Glomerular visceral epithelial cell (primary cell): ENCODE data around the gene ADAM11.
"Not testable (repeated sequence)": the region's sequence is repeated elsewhere in the genome, so short reads cannot be mapped to it uniquely, and the experiment has no call there.

Experiments
- DNase-seq: peaks from one replicate; pipeline ENCODE4 v3.0.0-alpha.2; 2016; ENCODE audit errors: extremely low spot score

The ADAM11 gene

DNA sequence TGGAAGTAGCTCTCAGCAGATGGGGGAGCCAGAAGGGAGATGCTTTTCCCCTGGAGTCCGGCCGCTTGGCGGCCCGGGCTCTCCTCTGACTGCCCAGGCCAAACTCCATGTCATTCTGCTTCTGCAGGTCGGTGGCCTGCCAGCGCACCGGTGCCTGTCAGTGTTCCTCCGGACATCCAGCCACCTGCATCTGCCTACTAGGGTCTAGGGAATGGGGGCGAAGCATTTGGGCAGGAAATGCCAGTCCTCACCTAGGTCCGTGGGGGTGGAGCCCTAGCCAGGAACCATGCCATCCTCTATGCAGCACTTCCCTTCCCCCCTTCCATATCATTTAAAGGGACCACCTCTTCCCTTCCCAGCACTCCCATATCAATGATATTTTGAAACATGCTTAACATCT is 37.1 kb downstream of the ADAM11 start:
- no peak for DNase-seq

DNA sequence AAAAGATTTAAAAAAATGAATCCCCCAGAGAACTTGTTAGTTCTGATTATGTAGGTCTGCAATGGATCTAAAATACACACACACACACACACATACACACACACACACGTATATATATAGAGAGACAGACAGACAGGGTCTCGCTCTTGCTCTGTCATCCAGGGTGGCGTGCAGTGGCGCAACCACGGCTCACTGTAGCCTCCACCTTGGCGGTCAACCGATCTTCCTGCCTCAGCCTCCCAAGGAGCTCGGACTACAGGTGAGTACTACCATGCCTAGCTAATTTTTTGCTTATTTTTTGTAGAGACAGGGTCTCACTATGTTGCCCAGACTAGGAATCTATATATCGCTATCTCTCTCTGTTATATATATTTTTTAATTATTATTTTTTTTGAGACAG is 37.9 kb downstream of the ADAM11 start:
- no peak for DNase-seq

DNA sequence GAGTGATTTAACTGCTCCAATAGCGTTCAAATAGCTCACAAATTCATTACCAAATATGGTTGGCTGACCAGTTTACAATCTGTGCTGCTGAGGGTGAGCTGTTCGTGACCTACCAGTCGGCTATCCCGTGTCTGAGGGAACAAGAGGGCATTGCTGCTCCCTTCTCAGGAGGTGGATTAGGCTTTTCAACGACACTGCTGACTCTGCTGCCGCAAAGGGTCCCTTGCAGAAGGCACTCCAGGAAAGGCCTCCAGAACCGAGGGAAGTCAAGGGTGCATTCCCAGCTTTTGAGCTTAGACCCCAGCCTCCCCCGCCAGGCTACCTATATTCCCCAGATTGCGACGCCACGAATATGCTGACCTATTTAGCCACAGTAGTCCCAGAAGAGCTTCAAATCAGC is 39.0 kb downstream of the ADAM11 start:
- no peak for DNase-seq

DNA sequence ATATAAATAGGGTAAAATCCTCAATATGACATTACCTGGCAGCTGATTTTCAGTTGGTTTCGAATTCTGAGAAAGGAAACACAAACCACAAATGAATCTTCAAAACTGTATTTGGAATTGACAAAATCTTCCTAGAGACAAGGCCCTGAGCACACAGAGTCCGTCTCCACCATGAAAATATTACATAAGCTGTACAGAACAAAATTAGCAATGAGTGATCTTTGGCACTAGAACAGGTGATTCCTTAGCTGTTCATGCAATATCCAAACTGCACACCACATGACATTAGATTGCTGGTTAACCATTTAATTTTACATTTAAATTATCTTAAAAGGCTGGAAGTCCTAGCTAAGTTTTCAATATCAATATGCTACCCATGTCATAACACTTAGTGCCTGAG is 39.6 kb downstream of the ADAM11 start:
- DNase-seq: no peak

DNA sequence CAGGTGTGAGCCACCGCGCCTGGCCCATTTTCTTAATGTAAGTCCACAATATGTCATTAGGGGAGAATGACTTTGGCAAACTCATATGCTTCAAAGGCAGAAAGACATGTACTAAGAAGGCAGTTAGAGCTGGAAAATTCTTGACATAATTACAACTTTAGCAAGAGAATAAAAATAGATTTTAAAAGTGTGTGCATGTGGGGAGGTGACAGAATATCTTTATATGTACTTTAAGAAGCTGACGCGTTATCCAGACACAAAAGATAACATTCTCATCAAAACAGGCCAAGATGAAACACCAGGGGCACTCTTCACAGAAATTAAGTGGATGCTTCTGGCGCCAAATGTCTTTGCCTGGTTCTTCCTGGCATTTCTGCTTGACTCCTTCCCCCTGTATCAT is 43.1 kb downstream of the ADAM11 start:
- DNase-seq: no peak

DNA sequence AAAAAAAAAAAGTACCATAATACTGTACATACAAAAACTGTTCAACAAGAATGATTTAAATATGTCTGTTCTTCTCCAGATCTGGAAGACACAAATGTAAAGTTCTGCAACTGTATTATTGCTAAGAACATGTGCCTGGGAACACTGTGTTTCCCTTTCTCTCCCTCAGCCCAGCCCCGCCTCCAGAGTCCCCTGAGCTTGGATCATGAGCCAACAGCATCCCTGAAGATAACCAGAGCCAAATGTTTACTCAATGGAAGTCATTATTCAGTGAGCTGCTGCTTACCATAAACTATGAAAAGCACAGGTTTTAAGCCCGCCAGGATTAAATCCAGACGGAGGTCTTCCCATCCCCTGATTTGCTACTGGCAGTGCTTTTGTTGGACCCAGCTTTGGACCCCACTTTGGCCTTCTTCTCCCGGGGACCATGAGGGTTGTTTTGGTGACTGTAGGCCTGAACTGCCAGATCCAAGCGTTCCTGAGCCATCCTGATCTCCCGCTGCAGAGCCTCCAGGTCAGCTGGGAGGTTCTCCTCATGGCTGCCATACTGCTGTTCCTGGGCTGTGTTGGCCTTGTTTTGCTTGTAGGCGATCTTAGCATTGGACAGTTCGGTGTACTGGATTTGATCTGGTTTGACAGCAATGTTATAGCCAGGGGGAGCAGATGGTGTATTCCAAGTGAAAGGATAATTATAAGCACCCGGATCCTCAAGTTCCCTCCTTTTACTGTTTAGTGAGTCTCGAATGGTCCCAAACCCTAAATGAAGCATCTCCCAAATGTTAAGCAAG is 45.7 kb downstream of the ADAM11 start:
- no peak for DNase-seq

DNA sequence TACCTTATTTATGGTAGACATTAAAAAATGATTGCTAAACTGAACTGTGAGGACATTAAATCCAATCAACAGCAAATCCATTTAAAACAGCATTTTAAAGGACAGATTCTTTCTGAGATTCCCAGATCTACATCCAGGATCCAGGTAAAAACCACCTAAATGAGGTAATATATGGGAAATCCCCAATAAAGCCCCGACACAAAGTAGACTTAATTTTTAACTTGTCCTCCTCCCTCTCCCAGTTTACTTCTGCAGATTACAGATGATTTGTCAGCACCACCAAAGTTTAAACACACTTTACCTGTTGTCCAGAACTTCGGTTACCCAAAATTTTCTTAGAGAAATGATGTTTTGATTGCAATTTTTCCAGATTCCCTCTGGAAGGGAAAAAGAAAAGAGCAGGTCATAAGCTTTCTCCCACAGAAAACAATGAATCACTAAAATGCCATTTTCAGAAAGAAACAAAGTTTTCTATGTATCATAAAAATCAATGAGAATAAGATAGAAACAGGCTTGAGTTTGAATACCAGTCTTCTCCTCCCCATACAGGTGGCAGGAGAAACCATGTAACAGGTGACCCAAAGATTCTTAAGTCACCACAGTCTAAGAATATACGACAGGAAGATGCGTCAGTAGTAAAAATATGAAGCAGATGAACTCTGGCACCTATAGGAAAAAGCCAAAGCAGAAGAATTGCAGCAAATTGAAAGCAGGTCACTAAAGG is 48.5 kb downstream of the ADAM11 start:
- no peak for DNase-seq

DNA sequence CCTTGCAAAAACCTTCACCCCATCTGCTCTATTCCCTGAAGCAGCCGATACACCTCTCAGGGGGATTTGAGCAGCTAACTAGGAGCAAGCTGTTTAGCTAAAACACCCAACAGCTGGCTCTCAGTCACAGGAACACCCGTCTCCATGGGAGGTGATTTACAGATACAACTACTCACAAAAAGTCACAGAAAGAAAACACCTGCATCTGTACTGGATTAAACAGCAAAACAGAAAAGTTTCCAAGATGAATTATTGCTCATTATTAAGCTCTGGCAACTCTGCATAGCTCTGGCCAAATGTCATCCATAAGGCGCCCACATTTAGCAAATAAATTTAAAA is 49.0 kb downstream of the ADAM11 start:
- DNase-seq: no peak

DNA sequence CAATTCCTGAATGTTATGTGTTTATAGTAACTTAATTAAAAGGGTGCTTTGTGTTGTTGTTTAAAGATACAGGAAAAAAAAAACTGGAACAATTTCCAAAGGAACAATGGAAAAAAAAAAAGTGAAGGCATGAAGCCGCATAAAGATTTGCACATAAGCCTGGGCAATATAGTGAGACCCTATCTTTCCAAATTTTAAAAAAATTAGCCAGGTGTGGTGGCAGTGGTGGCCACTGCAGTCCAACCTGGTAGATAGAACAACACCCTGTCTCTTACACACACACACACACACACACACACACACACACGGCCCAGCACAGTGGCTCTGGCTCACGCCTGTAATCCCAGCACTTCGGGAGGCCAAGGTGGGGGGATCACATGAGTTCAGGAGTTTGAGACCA is 49.4 kb downstream of the ADAM11 start:
- DNase-seq: no peak

DNA sequence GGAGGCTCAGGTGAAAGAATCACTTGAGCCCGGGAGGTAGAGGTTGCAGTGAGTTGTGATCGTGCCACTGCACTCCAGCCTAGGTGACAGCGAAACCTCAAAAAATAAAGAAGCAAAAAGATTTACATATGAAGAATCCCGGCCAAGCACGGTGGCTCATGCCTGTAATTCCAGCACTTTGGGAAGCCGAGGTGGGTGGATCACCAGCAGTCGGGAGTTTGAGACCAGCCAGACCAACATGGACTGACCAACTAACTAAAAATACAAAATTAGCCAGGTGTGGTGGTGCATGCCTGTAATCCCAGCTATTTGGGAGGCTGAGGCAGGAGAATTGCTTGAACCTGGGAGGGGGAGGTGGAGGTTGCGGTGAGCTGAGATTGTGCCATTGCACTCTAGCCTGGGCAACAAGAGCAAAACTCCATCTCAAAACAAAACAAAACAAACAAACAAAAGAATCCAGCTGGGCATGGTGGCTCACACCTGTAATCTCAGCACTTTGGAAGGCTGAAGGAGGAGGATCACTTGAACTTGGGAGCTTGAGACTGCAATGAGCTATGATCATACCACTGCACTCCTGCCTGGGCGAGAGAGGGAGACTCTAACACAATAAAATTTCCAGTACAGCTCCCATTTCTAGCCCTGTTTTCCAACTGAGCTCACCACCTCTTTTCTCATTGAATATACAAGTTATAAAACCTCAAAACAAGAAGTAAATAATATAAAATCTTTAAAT is 50.0 kb downstream of the ADAM11 start:
- DNase-seq: not testable (repeated sequence)

DNA sequence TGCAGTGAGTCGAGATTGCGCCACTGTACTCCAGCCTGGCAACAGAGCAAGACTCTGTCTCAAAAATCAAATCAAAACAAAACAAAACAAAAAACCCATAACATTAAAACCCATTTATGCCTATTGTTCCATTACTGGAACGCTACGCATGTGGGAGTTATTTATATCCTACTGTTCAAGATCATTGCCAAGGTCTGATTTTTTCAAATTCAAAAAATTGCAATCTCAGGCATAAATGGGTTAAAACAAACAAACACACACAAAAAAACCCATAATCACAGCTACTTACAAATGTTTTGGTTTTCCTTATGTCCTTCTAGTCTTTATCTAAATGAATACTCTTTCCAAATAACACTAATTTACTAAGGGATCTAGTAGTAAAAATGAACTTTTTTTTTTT is 53.5 kb downstream of the ADAM11 start:
- no peak for DNase-seq

DNA sequence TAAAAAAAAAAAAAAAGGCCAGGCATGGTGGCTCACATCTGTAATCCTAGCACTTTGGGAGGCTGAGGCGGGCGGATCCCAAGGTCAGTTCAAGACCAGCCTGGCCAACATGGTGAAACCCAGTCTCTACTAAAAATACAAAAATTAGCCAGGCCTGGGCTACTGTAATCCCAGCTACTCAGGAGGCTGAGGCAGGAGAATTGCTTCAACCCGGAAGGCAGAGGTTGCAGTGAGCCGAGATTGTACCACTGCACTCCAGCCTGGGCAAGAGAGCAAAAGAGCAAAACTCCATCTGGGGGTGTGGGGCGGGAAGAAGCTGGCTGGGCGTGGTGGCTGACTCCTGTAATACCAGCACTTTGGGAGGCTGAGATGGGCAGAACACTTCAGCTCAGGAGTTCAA is 59.7 kb downstream of the ADAM11 start:
- not testable (repeated sequence) for DNase-seq

DNA sequence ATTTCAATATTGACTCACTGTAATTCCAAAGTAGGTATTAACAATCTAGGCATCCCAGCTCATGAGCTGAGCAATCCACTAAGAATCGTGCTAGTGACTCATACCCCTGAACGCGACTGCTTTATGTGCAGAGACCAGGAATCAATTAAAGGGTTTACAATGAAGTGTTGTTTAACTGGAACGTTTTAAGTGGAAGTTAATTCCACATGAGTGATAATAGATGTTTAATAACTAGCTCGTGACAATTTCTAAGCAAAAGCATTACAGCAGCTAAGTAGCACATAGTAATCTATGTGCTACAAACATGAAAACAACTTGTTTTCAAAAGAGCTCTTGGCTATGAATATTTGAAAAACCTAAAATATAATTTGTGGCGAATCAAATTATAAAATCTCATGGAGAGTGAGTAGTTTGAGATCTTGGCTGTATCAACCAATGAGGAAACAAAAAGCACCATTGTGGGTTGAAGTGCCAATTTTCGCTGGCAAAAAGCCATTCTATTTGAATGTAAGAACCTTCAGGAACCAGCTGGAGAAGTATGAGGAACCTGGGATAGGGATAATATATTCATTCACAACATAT is 61.9 kb downstream of the ADAM11 start:
- DNase-seq: peak; percentile 78

DNA sequence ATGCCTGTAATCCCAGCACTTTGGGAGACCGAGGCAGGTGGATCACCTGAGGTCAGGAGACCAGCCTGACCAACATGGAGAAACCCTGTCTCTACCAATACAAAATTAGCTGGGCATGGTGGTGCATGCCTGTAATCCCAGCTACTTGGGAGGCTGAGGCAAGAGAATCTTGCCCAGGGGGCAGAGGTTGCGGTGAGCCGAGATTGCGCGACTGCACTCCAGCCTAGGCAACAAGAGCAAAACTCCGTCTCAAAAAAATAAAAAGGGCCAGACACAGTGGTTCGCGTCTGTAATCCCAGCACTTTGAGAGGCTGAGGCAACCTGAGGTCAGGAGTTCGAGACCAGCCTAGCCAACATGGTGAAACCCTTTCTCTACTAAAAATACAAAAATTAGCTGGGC is 66.4 kb downstream of the ADAM11 start:
- DNase-seq: not testable (repeated sequence)

DNA sequence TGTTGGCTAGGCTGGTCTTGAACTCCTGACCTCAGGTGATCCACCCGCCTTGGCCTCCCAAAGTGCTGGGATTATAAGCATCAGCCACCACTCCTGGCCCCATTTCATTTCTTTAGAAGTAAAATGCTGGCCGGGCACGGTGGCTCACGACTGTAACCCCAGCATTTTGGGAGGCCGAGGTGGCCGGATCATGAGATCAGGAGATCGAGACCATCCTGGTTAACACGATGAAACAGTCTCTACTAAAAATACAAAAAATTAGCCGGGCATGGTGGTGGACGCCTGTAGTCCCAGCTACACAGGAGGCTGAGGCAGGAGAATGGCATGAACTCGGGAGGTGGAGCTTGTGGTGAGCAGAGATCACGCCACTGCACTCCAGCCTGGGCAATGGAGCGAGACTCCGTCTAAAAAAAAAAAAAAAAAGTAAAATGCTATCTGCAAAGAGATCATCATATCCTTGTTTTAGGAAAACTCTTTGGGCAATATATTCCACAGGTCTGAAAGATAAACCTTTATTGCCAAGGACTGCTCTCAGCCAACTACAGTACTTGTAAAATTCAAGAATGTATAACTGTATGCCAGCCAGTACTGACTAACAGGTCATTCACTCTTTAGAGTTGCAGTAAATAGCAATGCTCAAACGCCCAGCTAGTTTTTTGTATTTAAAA is 67.5 kb downstream of the ADAM11 start:
- DNase-seq: peak; percentile 56

DNA sequence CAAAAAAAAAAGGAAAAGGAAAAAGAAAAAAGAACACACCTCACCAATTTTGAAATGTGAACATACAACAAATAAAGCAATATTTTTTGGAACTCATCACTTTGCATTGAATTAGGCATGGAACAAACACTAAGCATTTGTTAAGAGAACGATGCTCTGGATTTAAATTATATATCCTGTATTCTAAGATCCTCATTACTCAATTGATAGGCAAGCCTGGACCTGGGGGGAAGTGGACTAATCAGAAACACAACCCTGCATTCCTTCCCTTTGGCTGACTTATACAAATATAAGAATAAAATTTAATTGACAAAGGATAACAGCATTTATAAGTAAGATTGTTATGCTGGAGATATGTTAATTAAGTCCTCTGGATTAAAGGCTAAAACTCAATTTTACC is 69.1 kb downstream of the ADAM11 start:
- no peak for DNase-seq

DNA sequence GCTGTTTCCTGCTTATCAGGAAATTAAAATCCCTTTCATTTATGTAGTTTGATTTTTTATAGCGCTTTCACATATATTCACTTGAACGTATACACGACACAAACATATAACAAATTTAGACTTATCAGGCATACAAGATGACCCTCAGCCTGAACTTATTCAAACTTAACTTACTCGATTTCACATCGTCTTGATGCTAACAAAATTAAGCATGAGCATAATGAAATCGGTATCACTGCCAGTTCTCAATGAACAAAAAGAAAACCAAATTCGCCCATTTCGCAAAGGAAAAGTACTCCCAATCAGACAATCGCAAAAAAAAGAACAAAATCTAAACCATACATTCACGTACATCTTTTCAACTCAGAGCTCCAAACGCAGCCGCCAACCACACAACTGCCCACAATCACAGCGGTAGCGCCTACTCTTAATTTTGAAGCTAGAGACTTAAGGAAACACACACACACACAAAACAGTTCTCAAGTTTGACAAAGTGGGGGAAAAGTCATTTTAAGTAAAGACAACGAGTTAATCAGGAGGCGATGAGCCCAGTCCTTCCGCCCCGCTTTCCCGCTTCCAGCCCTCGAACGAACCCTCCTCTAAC is 70.2 kb downstream of the ADAM11 start:
- DNase-seq: peak; percentile 22

DNA sequence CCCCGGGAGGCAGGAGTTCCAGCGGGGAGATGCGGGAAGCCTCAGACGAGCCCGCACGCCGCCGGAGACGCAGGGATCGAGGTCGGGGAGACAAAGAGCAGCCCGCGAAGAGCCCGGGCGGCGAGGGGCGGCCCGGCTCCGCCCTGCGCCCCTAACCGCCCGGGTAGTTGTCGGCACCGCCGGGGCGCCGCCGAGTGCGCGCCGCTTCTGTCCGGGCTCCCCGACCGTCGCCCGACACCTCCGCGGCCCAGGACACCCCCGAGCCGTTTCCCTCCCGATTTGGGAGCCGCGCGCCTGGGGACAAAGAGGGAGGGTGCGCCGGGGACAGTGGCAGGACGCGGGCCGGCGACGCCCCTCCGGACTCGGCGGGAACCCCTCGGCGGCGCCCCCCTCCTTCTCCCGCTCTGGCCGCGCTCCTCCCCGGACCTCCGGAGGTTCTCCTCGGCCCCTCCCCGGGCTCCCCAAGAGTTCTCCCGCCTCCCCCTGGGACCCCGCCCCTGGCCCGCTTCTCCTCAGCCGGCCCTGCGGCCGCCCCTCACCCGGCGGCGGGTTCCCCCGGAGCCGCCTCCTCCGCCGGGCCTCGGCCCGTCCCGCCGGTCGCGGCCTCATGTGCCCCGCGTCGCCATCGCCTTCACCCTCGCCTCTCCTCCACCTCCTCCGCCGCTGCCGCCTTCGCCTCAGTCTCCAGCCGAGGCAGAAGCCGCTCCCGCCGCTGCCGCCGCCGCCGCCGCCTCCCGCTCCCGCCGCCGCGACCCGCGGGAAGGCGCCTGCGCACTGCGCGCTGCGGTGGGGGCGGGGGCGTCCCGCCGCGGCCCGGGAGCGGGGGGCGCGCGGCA is 71.0 kb downstream of the ADAM11 start, which contains the start of gene GJC1:
TSS of gene GJC1 (minus strand) at position 765 of the 836 bp plus-strand sequence. CDS start 24,470 bp downstream, outside the sequence.
- peak; percentile 76 for DNase-seq

DNA sequence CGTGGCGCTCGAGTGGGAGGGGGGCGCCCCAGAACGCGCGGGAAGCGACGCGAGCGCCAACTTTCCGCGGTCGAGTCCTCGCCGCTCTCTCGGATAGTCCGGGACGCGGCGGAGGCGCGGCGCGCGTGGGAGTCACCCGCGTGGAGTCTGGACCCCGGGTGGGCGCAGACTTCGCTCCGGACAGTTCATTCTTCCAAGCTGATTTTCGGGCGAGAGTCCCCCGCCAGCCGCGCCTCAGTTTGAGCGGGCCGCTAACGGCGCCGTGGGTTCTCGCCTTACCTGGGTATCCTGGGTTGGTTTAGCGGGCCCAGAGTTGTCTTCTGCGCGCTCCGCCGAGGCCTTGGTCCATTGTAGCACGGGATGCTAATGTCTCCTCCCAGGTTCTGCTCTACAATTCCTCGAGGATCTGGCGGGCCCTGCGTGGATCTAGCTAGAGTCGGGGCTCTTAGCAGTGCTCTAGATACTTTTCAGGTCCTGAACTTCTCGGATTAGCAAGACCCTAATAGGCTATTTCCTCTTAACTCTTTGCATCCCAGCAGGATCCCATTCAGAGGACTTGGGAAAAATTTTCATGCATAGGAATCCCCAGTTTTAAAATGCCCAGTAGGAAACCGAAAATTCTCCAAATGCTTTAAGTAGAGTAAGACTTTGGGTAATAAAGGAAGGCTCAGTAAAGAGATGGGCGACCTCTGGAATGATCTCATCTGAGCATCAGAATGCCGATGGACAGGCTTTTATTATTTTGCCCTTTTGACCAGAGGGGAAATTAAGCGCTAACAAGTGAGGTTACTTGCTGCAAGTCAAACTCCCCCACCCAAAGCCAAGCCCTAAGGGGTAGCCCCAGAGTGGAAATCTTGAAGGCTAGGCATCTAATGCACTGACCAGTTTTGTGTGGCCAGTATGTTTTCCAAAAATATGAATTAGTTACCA is 71.8 kb downstream of the ADAM11 start:
- peak; percentile 40 for DNase-seq
